IPS-18c (cell line): Measurements from ENCODE around the gene HNRNPL.
A peak's percentile ranks its signal among the peaks of the same experiment; 100 is the strongest.
"Not testable (repeated sequence)": the region's sequence is repeated elsewhere in the genome, so short reads cannot be mapped to it uniquely, and the experiment has no call there.

Experiments
- H3K4me3 ChIP-seq: 2 replicates; pipeline ENCODE4 v1.7.0; 2013; ENCODE audit warnings: low read depth, mild to moderate bottlenecking, low read length, moderate library complexity; ENCODE audit not compliant: insufficient read depth
- H3K9me3 ChIP-seq: one replicate; pipeline ENCODE4 v1.6.1; 2013; ENCODE audit warnings: mild to moderate bottlenecking, low read length, moderate library complexity; ENCODE audit not compliant: control insufficient read depth, insufficient read depth

Gene HNRNPL

GRCh38 chr19:38849860-38850435, at the start of gene HNRNPL:
TSS of gene HNRNPL (minus strand) at chr19:38849986. CDS start at chr19:38849966, 20 bp downstream.
- H3K9me3 ChIP-seq, result no peaks in the 10 kb centered on the region
- peak within 1 kb of the TSS; percentile 72 for H3K4me3 ChIP-seq

GRCh38 chr19:38898788-38899446, 49.1 kb upstream of the HNRNPL start:
- Histone ChIP-seq H3K9me3 (no peaks in the 10 kb centered on the region), H3K4me3 (peak overlapping the region; percentile 69)

- Histone ChIP-seq H3K4me3 (no peak overlapping the region), H3K9me3 (no peaks in the 10 kb centered on the region)
Measured at GRCh38 chr19:38894968-38895367, 45.2 kb upstream of the HNRNPL start.

- H3K9me3 ChIP-seq, result peaks cover 2% of the 10 kb centered on the region
- no peak overlapping the region for H3K4me3 ChIP-seq
Measured at GRCh38 chr19:38893341-38893771, 43.6 kb upstream of the HNRNPL start.

GRCh38 chr19:38892841-38893240, 43.1 kb upstream of the HNRNPL start:
- Histone ChIP-seq H3K9me3 (peaks cover 2% of the 10 kb centered on the region), H3K4me3 (no peak overlapping the region)

GRCh38 chr19:38891771-38892170, 42.0 kb upstream of the HNRNPL start:
- no peak overlapping the region for H3K4me3 ChIP-seq
- peaks cover 2% of the 10 kb centered on the region for H3K9me3 ChIP-seq

- H3K4me3 ChIP-seq, result no peak overlapping the region
- peaks cover 2% of the 10 kb centered on the region for H3K9me3 ChIP-seq
Measured at GRCh38 chr19:38890686-38891085, 40.9 kb upstream of the HNRNPL start.

- Histone ChIP-seq H3K4me3 (no peak overlapping the region), H3K9me3 (peaks cover 2% of the 10 kb centered on the region)
Measured at GRCh38 chr19:38889803-38890202, 40.0 kb upstream of the HNRNPL start.

GRCh38 chr19:38888876-38889275, 39.1 kb upstream of the HNRNPL start:
- Histone ChIP-seq H3K9me3 (peaks cover 2% of the 10 kb centered on the region), H3K4me3 (no peak overlapping the region)

- not testable (repeated sequence) for H3K4me3 ChIP-seq, H3K9me3 ChIP-seq
Measured at GRCh38 chr19:38884691-38885090, 34.9 kb upstream of the HNRNPL start.

GRCh38 chr19:38883286-38883685, 33.5 kb upstream of the HNRNPL start:
- H3K4me3 ChIP-seq, result no peak overlapping the region
- no peaks in the 10 kb centered on the region for H3K9me3 ChIP-seq

- Histone ChIP-seq H3K9me3 (no peaks in the 10 kb centered on the region), H3K4me3 (no peak overlapping the region)
Measured at GRCh38 chr19:38880882-38881609, 31.3 kb upstream of the HNRNPL start.

GRCh38 chr19:38880076-38880881, 30.5 kb upstream of the HNRNPL start:
- no peak overlapping the region for H3K4me3 ChIP-seq
- H3K9me3 ChIP-seq, result no peaks in the 10 kb centered on the region

GRCh38 chr19:38879400-38879751, 29.6 kb upstream of the HNRNPL start:
- H3K9me3 ChIP-seq, result no peaks in the 10 kb centered on the region
- no peak overlapping the region for H3K4me3 ChIP-seq

- H3K4me3 ChIP-seq, result no peak overlapping the region
- H3K9me3 ChIP-seq, result no peaks in the 10 kb centered on the region
Measured at GRCh38 chr19:38878575-38879399, 29.0 kb upstream of the HNRNPL start.

GRCh38 chr19:38877781-38878574, 28.2 kb upstream of the HNRNPL start, which contains the start of gene RINL:
TSS of gene RINL (minus strand) at chr19:38878275. CDS start at chr19:38876742, 1,533 bp downstream.
- H3K9me3 ChIP-seq, result no peaks in the 10 kb centered on the region
- no peak within 1 kb of the TSS for H3K4me3 ChIP-seq
